Stimulated activated CD4-positive, alpha-beta T cell treated with anti-CD3 and anti-CD28 coated beads, Interleukin-1b, Interleukin-23, amount 100 ng/mL, for 24 hours (primary cell): ENCODE data around the gene RBFOX1.

Experiments
- DNase-seq, 4 experiments: peaks; one replicate each; pipeline ENCODE4 v3.0.0-alpha.2; 2020; ENCODE audit warnings: low read depth in 4 of 4, low spot score in 1 of 4

RBFOX1 gene

DNA sequence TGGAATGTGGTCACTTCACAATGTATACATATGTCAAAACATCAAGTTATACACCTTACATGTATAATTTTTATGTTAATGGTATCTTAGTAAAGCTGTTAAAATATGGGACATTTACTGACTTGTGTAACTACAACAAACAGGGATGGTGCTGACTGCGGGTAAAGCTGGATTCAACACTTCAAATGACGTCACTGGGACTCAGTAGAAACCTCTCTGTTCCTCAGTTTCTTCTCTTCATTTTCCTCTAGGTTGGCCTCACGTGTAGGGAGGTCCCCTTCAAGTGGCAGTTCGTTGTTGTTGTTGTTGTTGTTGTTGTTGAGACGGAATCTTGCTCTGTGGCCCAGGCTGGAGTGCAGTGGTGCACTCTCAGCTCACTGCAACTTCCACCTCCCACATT lies 182.9 kb downstream of the RBFOX1 start:
- no peak for DNase-seq

DNA sequence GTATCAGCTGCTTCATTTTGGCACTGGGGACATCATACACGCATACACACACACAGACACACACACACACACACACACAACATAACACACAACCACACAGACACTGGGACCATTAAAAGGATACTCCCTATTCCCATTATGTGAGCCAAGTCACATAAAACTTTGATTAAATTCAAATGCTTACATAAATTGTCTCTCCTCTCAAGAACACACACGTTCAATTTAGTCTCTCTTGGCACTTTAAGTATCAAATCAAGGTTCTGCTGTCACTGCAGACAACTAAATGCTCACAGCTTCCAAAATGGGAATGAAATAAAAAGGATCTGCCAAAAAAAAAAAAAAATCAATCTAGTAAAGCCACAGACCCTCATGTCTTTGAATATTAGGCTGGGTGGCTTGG lies 184.9 kb downstream of the RBFOX1 start:
- no peak for DNase-seq

DNA sequence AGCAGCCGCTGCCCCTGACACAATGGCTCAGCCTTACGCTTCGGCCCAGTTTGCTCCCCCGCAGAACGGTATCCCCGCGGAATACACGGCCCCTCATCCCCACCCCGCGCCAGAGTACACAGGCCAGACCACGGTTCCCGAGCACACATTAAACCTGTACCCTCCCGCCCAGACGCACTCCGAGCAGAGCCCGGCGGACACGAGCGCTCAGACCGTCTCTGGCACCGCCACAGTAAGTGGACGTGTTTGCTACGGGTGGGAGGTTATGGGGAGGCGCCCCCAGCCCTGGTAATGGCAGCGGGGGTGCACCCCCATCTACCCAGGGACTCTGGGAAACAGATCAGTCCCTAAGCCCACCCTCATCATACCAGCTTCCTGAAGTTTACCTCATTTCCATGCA lies 185.5 kb downstream of the RBFOX1 start:
- no peak for DNase-seq

DNA sequence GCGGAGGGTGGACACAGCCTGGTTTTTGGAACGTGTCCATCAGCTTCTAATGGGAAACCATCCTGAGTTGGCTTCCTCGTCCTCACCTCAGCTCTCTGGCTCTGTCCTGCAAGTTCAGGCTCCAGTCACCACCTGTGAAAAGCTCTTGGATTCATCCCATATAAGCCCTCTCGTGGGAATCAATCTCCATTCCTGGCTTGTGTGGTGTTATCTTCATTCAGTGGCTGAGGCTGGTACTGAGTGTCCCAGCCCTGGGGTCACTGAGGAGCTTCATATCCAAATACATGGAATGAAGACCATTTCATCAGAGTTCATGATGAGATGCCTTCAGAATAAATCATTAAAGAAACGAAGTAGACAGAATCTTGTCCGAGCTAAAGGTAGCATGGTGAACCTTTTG lies 189.2 kb downstream of the RBFOX1 start:
- no peak for DNase-seq

DNA sequence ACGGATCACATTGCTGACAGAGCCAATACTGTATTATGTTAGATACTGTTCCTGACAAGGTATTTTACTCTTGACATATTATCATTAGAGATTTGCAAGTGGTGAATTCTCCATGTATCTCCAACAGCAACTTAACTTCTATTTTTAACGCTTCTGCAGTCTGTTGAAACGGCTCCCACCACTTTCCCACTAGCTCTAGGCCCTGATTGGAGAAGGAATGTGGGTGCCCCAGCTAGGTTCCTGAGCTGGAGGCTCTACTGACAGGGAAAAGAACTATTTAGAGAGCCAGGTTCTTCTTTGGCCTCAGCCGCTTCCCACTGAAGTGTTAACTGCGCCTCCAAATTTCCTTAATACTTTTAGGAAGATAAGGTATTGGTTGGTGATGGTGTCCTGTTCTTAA lies 191.8 kb downstream of the RBFOX1 start:
- DNase-seq: no peak

GRCh38 chr16:7526736-7527135 lies 194.1 kb downstream of the RBFOX1 start:
- DNase-seq: no peak

- no peak for DNase-seq
Observed at GRCh38 chr16:7532534-7532933, 199.9 kb downstream of the RBFOX1 start.

DNA sequence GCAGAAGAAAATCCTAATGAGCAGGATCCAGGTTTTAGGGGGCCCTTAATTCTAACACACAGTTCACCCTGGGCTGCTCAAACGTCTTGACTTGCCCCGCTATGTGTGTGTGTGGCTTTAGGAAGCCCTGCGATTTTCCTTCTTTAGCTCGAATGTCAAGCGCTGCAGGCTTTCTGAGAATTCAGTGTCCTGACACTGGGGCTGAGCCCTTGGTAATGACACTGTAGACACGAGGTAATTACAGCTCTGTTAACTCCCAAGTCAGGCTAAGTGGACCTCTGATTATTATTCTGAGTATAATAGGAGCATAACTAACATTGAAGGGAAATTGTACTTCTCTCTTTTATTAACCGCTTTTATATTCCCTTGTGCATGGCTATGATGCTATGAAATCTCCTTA lies 202.1 kb downstream of the RBFOX1 start:
- DNase-seq: no peak

GRCh38 chr16:7541026-7541425 lies 208.4 kb downstream of the RBFOX1 start:
- DNase-seq: no peak

DNA sequence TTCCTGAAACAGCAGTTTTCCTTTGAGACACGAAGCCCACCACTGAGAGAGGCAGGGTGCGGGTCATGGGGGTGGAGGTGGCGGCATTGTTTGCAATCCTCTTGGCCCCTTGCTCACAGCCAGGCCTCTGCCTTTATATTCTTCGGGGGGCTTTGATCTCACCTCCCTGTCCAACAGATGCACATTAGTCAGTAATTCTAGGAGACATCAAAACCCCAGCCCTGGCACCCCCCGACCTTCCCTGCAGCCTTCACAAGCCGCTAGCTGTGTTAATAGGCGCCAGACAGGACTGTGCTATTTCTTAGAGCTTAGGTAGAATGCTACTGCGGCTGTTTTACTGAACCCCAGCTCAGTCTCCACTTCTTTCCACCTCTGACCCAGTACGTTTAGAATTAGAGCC lies 212.6 kb downstream of the RBFOX1 start:
- no peak for DNase-seq

GRCh38 chr16:7546948-7547347 lies 214.3 kb downstream of the RBFOX1 start:
- no peak for DNase-seq

GRCh38 chr16:7547736-7548135 lies 215.1 kb downstream of the RBFOX1 start:
- DNase-seq: no peak

- no peak for DNase-seq
Observed at GRCh38 chr16:7548796-7549318, 216.2 kb downstream of the RBFOX1 start.

DNA sequence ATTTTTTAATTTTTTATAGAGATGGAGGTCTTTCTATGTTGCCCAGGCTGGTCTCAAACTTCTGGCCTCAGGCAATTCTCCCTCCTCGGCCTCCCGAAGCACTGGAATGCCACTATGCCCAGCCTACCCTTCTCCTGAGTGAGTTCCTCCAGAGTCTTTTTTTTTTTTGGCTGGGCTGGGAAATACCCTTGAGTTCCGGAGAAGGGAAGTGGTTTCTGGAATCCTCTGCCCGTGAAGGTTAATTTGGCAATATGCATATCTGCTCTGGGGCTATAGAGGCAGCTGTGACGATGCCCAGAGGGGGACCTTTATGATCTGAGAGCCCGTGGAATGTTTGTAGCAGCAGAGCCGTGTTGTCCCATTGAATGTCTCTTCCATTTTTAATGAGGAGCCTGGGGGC lies 217.5 kb downstream of the RBFOX1 start:
- DNase-seq: no peak

- no peak for DNase-seq
Observed at GRCh38 chr16:7555459-7555858, 222.8 kb downstream of the RBFOX1 start.

GRCh38 chr16:7561908-7562405 lies 229.3 kb downstream of the RBFOX1 start:
- DNase-seq: no peak

DNA sequence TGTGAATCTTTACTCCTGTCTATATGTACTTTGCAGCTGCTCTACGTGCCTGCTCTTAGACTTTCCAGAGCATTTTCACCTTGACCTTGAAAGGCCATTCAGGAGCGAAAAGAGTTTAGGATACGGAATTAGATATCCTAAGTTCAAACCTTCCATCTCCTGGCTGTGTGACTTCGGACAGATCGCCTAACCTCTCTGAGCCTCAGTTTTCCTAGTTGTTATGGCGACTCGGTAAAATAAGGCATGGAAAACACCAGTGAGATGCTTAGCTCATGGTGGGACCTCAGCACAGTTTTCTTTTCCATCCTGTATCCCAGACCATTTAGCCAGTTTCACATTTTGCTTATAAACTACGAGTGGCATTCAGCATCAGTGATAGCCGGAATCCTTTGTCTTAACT lies 233.7 kb downstream of the RBFOX1 start:
- no peak for DNase-seq

DNA sequence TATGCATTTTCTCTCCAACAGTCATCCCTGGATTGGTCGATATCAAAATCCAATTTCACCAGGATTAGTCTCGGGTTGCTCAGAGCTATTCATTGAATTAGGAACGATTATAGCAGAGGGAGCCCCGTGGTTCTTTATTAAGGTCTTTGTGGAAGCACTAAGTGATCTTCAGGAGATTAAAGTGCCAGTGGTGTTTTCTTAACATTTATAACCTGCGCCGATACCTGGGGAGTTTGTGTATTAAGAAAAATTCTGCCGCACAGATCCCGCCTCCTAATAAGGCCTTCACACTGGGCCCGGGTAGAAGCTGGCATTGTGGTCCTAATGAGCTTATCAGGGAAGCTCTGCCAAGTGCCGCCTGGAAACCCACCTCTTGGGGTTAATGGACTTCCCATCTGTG lies 238.7 kb downstream of the RBFOX1 start:
- no peak for DNase-seq

GRCh38 chr16:7577588-7577987 lies 244.9 kb downstream of the RBFOX1 start:
- no peak for DNase-seq

GRCh38 chr16:7579454-7579853 lies 246.8 kb downstream of the RBFOX1 start:
- no peak for DNase-seq

GRCh38 chr16:7581175-7581574 lies 248.5 kb downstream of the RBFOX1 start:
- DNase-seq: no peak

GRCh38 chr16:7583396-7583795 lies 250.8 kb downstream of the RBFOX1 start:
- no peak for DNase-seq

DNA sequence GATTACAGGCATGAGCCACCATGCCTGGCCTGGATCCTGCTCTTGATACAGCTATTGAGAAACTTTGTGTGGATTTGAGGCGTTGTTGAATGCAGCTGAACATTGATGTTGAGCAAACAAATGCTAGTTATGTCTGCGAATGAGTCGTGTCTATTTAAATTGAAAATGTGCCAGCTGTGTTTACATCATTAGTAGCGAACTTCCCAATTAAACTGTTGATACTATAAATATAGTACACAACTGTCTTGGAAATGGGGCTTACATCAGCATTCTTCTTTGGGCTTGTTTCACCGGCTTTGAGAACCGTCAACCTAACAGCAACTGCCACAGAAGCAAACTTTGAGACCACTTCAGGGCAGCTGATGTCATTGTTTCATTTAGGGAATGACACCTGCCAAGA lies 251.9 kb downstream of the RBFOX1 start:
- no peak for DNase-seq

DNA sequence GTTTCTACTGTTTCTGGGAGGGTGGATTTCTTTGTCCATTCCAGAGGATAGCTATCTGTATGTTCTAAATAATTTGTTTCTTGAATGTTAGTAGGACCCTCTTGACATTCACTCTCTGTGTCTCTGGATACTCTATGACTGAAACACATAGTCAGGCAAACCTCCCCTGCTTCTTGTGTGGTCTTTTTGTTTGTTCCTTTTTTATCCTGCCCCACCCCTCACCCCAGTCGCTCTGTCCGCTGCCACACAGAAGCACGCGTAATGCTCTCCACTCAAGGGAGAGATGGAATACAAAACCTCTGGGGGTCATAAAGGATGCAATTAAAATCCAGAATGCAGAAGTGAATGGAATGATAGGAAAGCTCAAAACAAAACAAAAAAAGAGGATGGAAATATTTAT lies 253.1 kb downstream of the RBFOX1 start:
- no peak for DNase-seq
